ENCODE data around the gene TMEM79. TPM values are rescaled to one million over a fixed set of nuclear protein-coding genes. Genes with fewer than 3 reads are reported as not detected.

TMEM79 gene
- total and polyA plus RNA-seq, 8 donors: 0.51 to 3.7 (median 1.3) TPM

DNA sequence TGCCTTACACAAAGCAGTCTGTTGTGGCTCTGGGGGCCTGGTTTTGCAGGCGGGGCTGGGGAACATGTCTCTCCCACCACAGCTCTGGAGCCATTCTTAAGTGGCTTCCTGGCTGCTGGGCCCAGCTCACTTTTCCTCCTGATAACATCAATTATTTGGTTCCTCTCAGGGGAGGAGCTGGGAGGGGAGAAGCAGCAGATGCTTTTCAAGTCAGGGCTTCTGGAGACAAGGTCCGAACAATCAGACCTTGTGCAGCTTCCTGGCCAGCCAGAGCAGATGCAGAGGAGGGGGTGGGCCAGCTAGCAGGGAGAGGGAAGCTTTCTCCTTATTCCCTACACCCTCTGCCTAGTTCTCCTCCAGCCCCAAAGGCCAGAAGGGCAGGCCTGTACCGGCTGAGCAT lies 32.6 kb upstream of the TMEM79 start:
- TF ChIP-seq, protein P1, sequence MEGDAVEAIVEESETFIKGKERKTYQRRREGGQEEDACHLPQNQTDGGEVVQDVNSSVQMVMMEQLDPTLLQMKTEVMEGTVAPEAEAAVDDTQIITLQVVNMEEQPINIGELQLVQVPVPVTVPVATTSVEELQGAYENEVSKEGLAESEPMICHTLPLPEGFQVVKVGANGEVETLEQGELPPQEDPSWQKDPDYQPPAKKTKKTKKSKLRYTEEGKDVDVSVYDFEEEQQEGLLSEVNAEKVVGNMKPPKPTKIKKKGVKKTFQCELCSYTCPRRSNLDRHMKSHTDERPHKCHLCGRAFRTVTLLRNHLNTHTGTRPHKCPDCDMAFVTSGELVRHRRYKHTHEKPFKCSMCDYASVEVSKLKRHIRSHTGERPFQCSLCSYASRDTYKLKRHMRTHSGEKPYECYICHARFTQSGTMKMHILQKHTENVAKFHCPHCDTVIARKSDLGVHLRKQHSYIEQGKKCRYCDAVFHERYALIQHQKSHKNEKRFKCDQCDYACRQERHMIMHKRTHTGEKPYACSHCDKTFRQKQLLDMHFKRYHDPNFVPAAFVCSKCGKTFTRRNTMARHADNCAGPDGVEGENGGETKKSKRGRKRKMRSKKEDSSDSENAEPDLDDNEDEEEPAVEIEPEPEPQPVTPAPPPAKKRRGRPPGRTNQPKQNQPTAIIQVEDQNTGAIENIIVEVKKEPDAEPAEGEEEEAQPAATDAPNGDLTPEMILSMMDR (IDR thresholded peaks at IDR 0.05): no peak
- no peaks in the 10 kb centered on the region for H3K9me3 ChIP-seq
- no peaks in the 10 kb centered on the region for H3K27me3 ChIP-seq
- FAIRE-seq (no peak), ATAC-seq (no peak), DNase-seq (no peak)
- intact Hi-C loops (cut with DNase I): no loop called here
- H3K27ac ChIP-seq: no peak overlapping the region
- WGBS, 2 donors: 72 to 86% methylated on average over 3 of the region's 3 CpGs
- peaks cover 11 to 38% (median 13%) of the 10 kb centered on the region in 3 donors for H3K36me3 ChIP-seq
- no peaks in the 10 kb centered on the region for H3K4me1 ChIP-seq
- H3K4me3 ChIP-seq: no peak overlapping the region

DNA sequence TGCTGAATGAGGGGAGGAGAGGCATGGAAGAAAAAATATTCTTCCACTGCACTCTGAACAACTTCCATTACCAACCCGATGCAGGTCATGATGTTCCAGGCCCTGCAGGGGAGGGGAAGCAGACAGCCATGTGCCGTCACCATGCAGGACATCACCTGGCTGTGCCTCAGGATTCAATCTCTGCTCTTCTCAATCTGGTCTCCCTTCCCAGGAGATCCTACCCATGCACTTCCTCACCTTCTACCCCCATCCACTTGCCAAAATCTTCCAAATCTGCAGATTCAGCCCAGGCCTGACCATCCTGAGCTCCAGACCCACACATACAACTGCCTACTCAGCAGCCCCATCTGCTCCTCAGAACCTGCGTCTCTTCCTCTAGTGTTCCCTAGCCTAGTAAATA lies 30.5 kb upstream of the TMEM79 start:
- TF ChIP-seq, protein P1 (IDR thresholded peaks at IDR 0.05): no peak
- H3K9me3 ChIP-seq: no peaks in the 10 kb centered on the region
- no peak overlapping the region for H3K4me3 ChIP-seq
- WGBS, 2 donors: 89 to 91% methylated on average over 3 of the region's 3 CpGs
- H3K4me1 ChIP-seq: no peaks in the 10 kb centered on the region
- H3K36me3 ChIP-seq: peaks cover 15 to 55% (median 23%) of the 10 kb centered on the region in 3 donors
- FAIRE-seq (no peak), ATAC-seq (no peak), DNase-seq (no peak)
- H3K27me3 ChIP-seq: no peaks in the 10 kb centered on the region
- H3K27ac ChIP-seq: no peak overlapping the region
- intact Hi-C loops (cut with DNase I): no loop called here

DNA sequence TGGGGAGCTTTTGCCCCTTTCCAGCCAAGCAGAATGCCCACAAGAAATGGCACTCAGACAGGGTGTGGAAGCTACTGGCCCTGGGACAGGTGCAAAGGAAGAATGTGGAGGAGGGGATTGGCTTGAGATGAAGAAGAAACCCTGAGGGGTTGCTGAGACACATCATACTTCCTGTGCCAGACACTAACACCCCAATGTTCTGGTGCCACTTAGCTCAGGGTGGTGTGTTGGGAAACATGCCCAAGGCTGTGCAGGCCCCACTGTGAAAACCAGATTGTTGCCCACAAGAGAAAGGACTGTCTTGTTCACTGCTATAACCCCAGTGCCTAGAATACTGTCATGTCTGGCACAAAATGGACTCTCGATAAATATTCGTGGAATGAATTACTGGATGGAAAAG lies 26.4 kb upstream of the TMEM79 start:
- intact Hi-C loops (cut with DNase I): no loop called here
- WGBS, 2 donors: 77 to 95% methylated on average over 2 of the region's 2 CpGs
- peaks cover 20 to 56% (median 42%) of the 10 kb centered on the region in 3 donors for H3K36me3 ChIP-seq

DNA sequence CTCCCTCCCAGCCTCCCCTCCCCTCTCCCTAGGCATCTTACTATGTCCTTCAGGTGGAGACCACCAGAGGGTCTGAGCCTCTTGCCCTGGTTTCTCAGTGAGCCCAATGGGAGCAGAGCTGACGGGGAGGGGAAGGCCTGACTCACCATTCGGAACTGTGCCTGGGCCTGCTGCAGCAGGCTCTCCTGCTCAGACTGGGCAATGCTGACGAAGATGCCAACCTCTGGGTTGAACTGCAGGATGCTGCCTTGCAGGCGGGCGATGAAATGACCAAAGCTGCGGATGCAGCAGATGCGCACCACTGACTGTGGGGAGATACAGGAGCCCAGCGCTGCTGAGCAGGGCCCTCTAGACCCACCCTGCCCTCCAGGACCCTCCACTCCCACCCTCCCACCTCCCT lies 25.3 kb upstream of the TMEM79 start:
- TF ChIP-seq, protein P1 (IDR thresholded peaks at IDR 0.05): no peak
- H3K36me3 ChIP-seq: peaks cover 20 to 56% (median 46%) of the 10 kb centered on the region in 3 donors
- no peaks in the 10 kb centered on the region for H3K4me1 ChIP-seq
- 95 to 97% methylated on average over 8 of the region's 8 CpGs for WGBS, 2 donors
- no peak for FAIRE-seq
- H3K4me3 ChIP-seq: no peak overlapping the region
- no peak for DNase-seq
- no peaks in the 10 kb centered on the region for H3K27me3 ChIP-seq
- intact Hi-C loops (cut with DNase I): no loop called here
- H3K27ac ChIP-seq: no peak overlapping the region
- no peaks in the 10 kb centered on the region for H3K9me3 ChIP-seq
- ATAC-seq: no peak

More for the DNA sequence above, 26.4 kb upstream of the TMEM79 start:
- FAIRE-seq (no peak), ATAC-seq (no peak), DNase-seq (no peak)
- no peaks in the 10 kb centered on the region for H3K4me1 ChIP-seq
- H3K9me3 ChIP-seq: no peaks in the 10 kb centered on the region
- no peak overlapping the region for H3K4me3 ChIP-seq
- TF ChIP-seq, protein P1 (IDR thresholded peaks at IDR 0.05): no peak
- H3K27ac ChIP-seq: no peak overlapping the region
- H3K27me3 ChIP-seq: no peaks in the 10 kb centered on the region

DNA sequence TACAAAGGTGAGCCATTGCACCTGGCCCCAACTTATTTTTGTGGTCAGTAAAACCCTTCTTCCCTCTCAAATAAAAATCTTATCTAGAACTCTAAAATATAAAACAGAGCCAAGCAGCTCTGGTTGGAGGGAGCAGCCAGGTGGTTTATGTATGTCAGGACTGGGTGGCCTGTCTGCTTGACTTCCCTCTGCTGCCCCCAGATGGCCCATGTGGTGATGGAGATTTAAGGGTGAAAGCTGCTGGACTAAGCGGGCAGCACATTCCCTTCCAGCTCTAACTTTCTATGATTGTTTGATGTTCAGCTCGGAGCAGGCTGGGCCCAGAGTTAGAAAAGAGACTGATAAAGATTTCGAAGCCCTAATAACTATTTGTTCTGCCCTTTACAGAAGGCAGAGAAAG lies 24.3 kb upstream of the TMEM79 start:
- no peak overlapping the region for H3K27ac ChIP-seq
- TF ChIP-seq, protein P1 (IDR thresholded peaks at IDR 0.05): no peak
- no peaks in the 10 kb centered on the region for H3K4me1 ChIP-seq
- H3K9me3 ChIP-seq: no peaks in the 10 kb centered on the region
- H3K27me3 ChIP-seq: no peaks in the 10 kb centered on the region
- intact Hi-C loops (cut with DNase I): no loop called here
- peaks cover 20 to 62% (median 45%) of the 10 kb centered on the region in 3 donors for H3K36me3 ChIP-seq
- 87% methylated on average over 3 of the region's 3 CpGs for WGBS, 2 donors
- FAIRE-seq: no peak
- no peak overlapping the region for H3K4me3 ChIP-seq
- DNase-seq: no peak
- ATAC-seq: no peak

All from pancreas (tissue), 10 donors.